ENCODE results near the gene SMIM28.

- TF ChIP-seq CTCF (conservative IDR thresholded peaks at IDR 0.05; ENCODE audit: low read length) (no peak), EZH2phosphoT487 (IDR thresholded peaks at IDR 0.05; ENCODE audit: borderline replicate concordance) (no peak)
Measured at GRCh38 chr6:138418118-138418742, 40.5 kb downstream of the SMIM28 start.

Measured in Loucy (cell line).